ENCODE measurements around the gene SLC16A6. TPM values are rescaled to one million over a fixed set of nuclear protein-coding genes. Genes with fewer than 3 reads are reported as not detected.
"Not testable (repeated sequence)": the region's sequence is repeated elsewhere in the genome, so short reads cannot be mapped to it uniquely, and the experiment has no call there.

Gene SLC16A6
- 1 to 10 TPM in 1 of 5 donors, under 1 TPM in 4; 0.60 to 1.0 (median 0.76) TPM for polyA plus RNA-seq (ENCODE audit: insufficient read depth in 1 of 5, insufficient read length in 5 of 5, low replicate concordance in 1 of 5)
- long read RNA-seq, donor 1, result 0 reads
- long read RNA-seq, donor 2, result 0 reads
- long read RNA-seq, donor 3, result 0 reads
- long read RNA-seq, donor 4, result 0 reads
- long read RNA-seq, donor 5, result 0 reads
- long read RNA-seq, donor 6, result 0 reads
- long read RNA-seq, donor 7, result 0 reads
- long read RNA-seq, donor 8, result 0 reads

- DNase-seq, result peak; percentile 56
These were observed at the start of gene SLC16A6, which contains the start of gene ARSG for GRCh38 chr17:68290955-68291835. Gene SLC16A6 (minus strand): TSS chr17:68291127. CDS start chr17:68278320, 12,807 bp downstream. Gene ARSG (plus strand): TSS chr17:68291495. CDS start chr17:68307494, 15,999 bp downstream.

- no peak for DNase-seq
These were observed 43.5 kb upstream of the SLC16A6 start for GRCh38 chr17:68334393-68334792.

- DNase-seq, result not testable (repeated sequence)
These were observed 41.0 kb upstream of the SLC16A6 start for GRCh38 chr17:68331932-68332331.

- no peak for DNase-seq
These were observed 38.4 kb upstream of the SLC16A6 start for GRCh38 chr17:68329331-68329730.

GRCh38 chr17:68328676-68329075 lies 37.7 kb upstream of the SLC16A6 start:
- no peak for DNase-seq

- no peak for DNase-seq
These were observed 37.1 kb upstream of the SLC16A6 start for GRCh38 chr17:68327823-68328557.

GRCh38 chr17:68326681-68327080 lies 35.8 kb upstream of the SLC16A6 start:
- DNase-seq, result no peak

- no peak for DNase-seq
These were observed 35.0 kb upstream of the SLC16A6 start for GRCh38 chr17:68325961-68326360.

GRCh38 chr17:68324654-68325336 lies 33.9 kb upstream of the SLC16A6 start:
- DNase-seq, result no peak

GRCh38 chr17:68324114-68324513 lies 33.2 kb upstream of the SLC16A6 start:
- DNase-seq, result no peak

- no peak for DNase-seq
These were observed 31.7 kb upstream of the SLC16A6 start for GRCh38 chr17:68322630-68323029.

GRCh38 chr17:68321556-68321954 lies 30.6 kb upstream of the SLC16A6 start:
- no peak for DNase-seq

- DNase-seq, result no peak
These were observed 30.1 kb upstream of the SLC16A6 start for GRCh38 chr17:68320943-68321555.

- no peak for DNase-seq
These were observed 29.5 kb upstream of the SLC16A6 start for GRCh38 chr17:68320311-68320865.

GRCh38 chr17:68319410-68320162 lies 28.7 kb upstream of the SLC16A6 start:
- no peak for DNase-seq

GRCh38 chr17:68318103-68318991 lies 27.4 kb upstream of the SLC16A6 start:
- DNase-seq, result no peak

- DNase-seq, result no peak
These were observed 26.5 kb upstream of the SLC16A6 start for GRCh38 chr17:68317458-68317857.

- DNase-seq, result no peak
These were observed 25.0 kb upstream of the SLC16A6 start for GRCh38 chr17:68315930-68316329.

All from right lung (tissue), 10 donors.